GM21529 (cell line): ENCODE measurements around the gene WWTR1.
A peak's percentile ranks its signal among the peaks of the same experiment; 100 is the strongest.

Experiments used
- ATAC-seq: cut with Tn5 transposase; IDR thresholded peaks from one replicate; pipeline ENCODE4 v1.9.1; 2021; ENCODE audit not compliant: unreplicated experiment

The WWTR1 gene

DNA sequence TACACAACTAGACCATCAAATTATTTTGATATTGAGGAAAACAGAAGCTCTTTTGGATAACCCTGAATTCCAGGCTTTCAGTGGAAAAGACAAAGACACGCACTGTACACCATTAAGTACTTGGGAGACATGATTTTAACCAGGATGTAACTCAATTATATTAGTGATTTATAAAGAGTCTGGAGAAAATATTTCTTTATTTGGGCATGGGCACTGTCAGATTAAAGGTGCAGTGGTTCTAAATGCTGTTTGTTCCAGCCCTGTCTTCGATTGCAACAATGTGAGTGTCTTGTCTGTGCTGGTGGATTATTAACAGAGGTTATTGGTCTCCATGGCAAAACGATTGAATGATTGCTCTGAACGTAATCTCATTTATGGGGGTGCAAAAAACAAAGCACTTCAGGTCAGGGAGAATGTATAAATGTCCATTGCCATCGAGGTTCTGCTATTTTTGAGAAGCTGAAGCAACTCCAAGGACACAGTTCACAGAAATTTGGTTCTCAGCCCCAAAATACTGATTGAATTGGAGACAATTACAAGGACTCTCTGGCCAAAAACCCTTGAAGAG, 183.5 kb downstream of the WWTR1 start, which contains the start of gene TM4SF4:
TM4SF4 (plus strand) TSS at position 448 of the 568 bp plus-strand sequence. CDS start 181 bp downstream, outside the sequence.
- ATAC-seq: no peak

DNA sequence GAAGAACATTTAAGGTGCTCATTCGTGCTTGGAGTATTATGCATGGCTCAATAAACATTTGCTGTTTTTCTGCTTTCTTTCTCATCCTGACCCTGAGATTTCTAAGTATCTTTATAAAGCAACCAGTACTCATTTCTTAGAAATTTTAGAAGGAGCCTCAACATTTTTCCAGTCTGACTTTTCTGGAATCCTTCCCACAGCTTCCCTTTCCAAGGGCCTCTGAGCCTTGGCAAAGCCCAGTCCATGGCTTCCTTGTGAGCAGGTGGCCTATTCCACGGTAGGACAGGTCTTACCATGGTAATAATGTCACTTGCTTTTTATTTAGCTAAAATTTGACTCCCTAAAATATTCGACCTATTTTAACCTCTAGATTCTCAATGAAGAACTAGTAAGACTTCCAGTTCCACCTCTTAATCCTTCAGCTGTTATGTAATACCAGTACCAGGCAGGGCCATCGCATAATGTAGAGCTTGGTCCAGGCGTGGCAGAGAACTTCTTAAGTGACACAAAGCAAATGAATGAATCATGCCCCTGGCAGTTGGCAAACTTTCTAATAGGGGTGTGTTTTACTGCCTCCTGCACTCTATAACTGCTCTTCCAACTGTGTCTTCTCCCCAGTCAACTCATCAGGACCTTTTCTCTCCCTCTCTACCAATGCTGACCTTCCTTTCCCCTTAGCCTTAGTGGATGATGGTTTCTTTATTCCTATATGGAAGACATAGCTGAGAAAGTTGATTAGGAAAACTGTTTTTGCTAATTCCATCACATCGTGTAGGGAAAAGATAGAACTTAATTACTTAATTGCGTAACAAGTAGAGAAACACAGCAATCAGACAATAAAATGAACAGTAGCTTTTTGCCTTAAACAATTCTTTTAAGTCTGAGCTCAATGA, 184.2 kb downstream of the WWTR1 start:
- no peak for ATAC-seq

DNA sequence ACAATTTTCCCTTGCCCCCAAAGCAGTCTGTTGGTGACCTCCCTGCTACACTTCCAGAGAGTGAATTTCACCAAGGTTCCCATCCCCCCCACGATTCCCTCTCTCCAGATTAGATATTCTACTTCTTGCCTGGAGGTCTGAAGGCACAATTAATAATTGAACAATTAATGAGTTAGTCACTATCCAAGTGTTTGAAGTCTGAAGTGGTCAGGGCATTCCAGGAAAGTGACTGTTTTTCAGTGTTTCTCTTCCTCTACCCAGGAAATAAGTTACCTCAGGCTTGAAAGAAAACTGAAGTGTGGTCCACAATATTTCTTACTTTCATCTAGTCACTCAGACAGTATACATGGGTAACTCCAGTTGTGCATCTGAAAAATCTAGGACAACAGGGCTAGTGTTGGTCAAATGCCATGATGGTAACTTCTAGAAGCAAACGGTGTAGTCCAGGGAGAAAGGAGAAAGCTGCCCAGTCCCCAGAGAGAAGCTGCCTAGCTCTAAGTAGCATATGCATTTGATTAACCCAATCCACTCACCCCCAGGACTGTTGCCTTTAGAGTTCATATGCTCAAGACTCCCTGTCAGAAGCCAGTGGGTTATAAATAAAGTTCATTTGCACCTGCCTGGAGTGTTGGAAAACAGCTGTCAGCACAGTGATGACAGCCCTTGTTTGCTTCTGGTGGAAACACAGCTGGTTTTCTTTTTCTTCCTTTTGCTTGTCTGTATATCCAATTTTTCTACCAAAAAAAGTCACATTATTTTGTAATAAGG, 185.6 kb downstream of the WWTR1 start:
- no peak for ATAC-seq

DNA sequence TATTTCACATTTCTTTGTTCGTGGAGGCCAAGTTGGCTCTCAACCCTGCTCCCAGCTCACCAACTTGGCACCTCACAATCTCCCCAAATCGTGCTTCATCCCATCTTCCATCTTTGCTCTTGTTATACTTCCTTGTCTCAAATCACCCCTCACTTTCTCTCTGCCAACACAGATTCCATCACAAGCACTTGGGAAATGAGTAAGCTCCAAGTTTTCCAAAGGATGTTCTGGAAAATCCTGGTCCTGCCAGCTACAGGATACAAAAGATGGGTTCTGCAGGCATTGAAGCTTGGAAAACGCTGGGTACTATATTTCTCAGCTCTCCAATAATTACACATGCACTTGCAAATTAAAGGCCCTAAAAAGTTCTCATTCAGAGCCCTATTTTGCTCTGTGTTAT, 187.4 kb downstream of the WWTR1 start:
- no peak for ATAC-seq

DNA sequence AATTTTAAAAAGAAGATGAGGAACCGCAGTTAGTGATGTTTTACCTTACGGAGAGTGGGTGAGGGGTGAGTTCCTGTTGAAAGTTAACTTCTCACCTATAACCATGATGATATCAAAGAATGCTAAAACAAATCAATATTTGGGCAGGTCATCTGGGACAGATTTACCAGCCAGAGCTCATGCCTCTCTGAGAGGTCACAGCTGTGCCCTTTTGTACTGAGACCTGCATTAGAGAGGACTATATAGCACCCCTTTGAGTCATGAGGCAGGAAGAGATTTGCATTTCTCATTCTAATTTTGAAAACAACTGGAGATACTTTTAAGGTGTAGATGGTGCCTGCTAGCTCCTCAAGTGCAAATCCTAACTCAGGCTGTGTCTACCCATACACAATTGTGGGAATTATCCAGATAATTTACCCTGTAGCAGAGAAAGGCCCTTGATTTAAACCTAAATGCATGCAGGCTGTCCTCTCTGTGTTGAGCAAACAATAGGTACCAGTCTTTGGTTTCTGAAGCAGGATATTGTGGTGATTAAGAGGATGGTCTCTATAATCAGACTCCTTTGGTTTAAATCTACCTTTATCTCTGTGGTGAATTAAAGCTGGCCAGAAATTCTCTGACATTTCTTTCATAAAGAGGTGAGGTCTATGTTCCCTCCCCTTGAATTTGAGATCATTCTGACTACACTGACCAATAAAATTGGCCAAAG, 189.2 kb downstream of the WWTR1 start:
- ATAC-seq: peak; percentile 98
